GM21381 (cell line): Measurements from ENCODE around the gene AKAP12.
"Not testable (repeated sequence)": the region's sequence is repeated elsewhere in the genome, so short reads cannot be mapped to it uniquely, and the experiment has no call there.

Experiments
- ATAC-seq: cut with Tn5 transposase; IDR thresholded peaks from one replicate; pipeline ENCODE4 v1.9.1; 2021; ENCODE audit warnings: mild to moderate bottlenecking, moderate library complexity; ENCODE audit not compliant: unreplicated experiment

The AKAP12 gene

DNA sequence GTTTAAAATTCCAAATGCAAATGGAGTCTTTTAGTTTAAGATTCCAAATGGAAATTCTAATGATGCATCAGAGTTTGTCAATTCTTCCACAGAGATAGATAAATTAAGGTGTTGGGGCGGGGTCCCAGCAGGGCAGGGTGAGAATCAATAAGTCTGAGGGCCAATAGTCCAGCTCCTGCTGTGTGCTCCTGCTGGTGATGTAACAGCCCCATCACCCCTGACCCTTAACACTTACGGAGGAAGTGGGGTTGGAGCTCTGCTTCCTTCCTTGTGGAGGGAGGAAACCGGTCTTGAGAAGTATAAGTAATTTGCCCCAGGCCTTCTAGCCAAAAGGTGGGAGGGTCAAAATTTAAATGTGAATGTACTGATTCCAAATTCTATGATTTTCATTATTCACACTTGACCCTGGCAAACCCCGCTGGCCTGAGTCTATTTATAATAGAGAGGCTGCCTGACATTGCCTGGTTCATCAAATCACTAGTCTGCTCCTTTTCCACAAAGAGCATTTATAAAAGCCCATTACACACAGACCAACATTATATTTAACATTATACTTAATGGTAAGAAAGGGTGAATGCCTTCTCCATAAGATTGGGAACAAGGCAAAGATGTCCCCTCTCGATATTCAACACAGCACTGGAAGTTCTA is 134.4 kb downstream of the AKAP12 start:
- ATAC-seq: no peak

GRCh38 chr6:151375833-151376232 is 136.1 kb downstream of the AKAP12 start:
- no peak for ATAC-seq

- ATAC-seq: no peak
Measured at GRCh38 chr6:151376440-151376839, 136.7 kb downstream of the AKAP12 start.

- ATAC-seq: no peak
Measured at GRCh38 chr6:151377095-151377494, 137.3 kb downstream of the AKAP12 start.

DNA sequence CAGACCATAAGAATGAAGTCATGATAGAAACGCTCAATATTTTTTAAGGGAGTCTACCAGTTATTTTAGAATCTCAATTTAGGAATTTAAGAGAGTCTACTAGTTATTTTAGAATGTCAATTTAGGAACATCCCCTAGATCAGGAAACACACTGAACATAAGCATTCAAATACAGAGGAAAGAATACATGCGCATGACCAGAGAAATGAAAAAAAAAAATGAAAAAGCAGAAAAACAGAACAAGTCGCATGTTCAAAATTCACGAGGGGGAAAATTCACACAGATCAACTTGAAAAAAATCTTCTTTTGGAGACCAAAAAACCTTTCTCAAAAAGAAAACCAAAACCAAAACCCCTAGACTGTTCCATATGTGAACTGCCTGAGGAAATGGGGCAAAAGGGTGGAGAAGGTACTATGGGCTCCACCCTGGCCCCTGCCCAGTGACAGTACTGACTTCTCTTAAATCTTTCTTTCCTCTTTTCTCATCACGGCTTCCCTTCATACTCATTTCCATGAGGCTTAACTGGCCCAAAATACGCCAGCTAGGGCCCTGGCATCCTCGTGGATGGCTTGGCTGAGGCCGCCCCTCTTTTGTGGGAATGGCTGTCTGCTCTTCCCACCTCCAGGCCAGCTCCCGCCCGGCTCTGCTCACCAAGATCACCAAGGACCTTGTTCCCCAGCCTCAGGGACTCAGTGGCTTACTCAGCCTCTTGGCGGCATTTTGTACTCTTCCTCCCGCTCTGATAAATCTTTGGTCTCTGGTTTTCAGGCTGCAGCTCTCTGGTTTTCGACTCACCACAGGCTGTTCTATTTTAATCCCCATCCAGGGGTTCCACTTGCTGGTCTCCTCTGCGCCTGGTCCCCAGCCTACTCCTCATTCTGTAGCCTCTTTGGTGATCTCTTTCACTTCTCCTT is 140.4 kb downstream of the AKAP12 start:
- peak; percentile 63 for ATAC-seq

GRCh38 chr6:151380848-151381205 is 141.1 kb downstream of the AKAP12 start:
- no peak for ATAC-seq

DNA sequence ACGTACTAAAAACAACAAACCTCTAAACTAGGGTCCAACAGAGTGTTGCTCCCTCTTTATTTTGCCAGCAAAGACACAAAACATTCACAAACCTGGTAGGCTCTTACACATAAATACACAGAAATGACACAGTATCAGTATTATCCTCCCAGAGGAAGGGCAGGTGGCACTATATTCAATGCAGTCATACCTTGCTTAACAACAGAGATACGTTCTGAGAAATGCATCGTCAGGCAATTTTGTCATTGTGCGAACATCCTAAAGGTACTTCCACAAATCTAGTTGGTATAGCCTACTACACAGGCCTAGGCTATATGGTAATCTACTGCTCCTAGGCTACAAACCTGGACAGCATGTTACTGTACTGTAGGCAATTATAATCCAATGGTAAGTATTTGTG is 142.0 kb downstream of the AKAP12 start:
- no peak for ATAC-seq

GRCh38 chr6:151382631-151383030 is 142.9 kb downstream of the AKAP12 start:
- not testable (repeated sequence) for ATAC-seq

DNA sequence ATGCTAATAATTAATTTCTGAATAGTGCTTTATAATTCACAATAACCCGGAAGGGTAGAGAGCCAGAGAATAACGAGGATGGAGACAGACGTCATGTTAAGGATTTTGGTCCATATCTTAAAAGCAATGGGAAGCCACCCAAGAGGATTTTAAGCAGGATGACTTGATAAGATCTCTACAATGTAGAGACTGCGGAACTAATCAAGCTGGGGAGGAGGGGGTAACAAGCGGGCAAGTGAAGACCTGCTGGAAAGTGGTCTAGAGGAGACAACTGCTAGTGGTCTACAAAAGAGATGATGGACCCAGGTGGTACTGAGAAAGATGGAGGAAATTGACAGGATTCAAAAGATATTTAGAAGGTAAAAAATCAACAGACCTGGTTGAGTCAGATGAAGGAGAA is 144.4 kb downstream of the AKAP12 start:
- no peak for ATAC-seq

DNA sequence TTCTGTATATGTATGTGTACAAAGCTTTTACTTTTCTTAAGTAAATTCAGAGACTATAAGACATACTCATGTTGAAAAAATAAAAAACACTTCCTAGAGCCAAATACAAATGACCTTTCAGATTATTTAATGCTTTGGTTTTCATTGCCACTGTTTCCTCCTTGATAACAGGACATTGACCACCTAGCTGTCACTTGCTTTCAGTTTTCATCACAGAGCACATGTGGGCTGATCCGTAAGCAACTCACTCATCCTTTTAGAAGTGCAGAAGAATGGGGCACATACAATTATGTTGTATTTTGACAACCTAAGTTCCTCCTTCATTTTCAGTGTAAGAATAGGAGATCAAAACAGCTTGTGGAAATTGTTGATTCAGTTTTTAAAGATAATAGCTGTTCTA is 145.4 kb downstream of the AKAP12 start:
- no peak for ATAC-seq

GRCh38 chr6:151387175-151387970 is 147.6 kb downstream of the AKAP12 start:
- ATAC-seq: no peak

DNA sequence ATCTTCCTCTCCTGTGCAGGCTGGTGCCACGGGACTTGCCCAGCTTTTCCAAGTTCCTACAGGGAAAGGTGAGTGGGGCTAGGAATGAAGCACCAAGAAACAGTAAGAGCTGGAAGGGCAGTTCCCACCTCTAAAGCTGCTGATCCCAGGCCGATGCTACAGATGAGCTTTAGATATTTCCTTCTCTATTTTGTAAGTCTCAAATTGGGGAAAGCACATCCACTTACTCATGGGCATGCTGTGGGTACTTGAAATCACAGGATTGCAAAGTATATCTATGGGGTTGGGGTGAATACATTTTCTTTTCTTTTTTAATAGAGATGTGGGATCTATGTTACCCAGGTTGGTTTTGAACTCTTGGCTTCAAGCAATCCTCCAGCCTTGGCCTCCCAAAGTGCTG is 148.5 kb downstream of the AKAP12 start:
- no peak for ATAC-seq

GRCh38 chr6:151388997-151389617 is 149.3 kb downstream of the AKAP12 start:
- ATAC-seq: no peak

GRCh38 chr6:151389618-151390275 is 150.0 kb downstream of the AKAP12 start:
- ATAC-seq: peak; percentile 63

GRCh38 chr6:151390276-151390850 is 150.6 kb downstream of the AKAP12 start:
- ATAC-seq: peak; percentile 76

GRCh38 chr6:151390851-151391470 is 151.2 kb downstream of the AKAP12 start:
- ATAC-seq: peak; percentile 8

DNA sequence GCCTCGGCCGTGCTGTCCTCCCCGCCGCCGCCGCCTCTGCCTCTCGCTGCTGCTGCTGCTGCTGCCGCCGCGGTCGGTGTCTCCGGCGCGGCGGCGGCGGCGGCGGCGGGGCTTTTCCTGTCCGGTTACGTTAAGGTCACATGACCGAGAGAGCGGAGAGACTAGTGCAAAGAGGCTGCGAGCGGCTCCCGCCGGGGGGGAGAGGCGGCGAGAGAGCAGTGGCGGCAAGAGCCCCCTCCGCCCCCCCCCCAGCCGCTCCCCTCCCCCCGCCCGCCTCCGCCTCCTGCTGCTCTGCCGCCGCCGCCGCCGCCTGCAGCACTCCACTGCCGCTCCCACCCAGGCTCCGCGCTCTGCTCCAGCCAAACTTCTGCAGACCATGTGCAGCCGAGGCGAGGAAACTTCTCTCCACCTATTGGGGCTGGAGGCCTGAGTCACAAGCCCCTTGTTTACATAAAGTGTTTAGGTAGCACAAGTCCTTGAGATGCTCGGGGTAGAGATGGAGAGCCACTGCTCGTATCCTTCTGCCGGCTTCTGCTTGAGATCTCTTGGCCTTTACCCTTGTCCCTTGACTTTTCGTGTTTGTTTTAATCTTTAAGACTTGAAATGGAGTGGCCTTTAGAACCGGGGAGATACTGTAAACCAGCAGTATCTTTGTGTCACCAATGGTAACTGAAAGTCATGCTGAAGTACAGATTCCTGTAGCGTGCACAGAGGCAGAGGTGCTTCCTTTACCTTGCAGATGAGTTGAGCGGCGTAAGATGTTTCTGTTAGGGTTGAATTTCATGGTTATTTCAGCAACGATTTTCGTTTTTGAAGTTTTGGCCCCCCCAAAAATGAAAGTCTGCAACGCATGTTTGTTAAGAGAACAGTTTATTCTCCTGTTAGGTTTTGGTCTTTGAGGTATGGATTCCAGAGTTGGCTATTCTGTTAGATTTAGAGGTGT is 152.0 kb downstream of the AKAP12 start, which contains the start of gene ZBTB2:
Gene ZBTB2 (minus strand): TSS at position 89 of the 943 bp plus-strand sequence. CDS start 17,922 bp downstream, outside the sequence.
- ATAC-seq: peak; percentile 8

GRCh38 chr6:151392427-151392826 is 152.7 kb downstream of the AKAP12 start:
- no peak for ATAC-seq
